NT2/D1 (cell line): ENCODE measurements around the gene SLC36A4.
"Not testable (repeated sequence)": the region's sequence is repeated elsewhere in the genome, so short reads cannot be mapped to it uniquely, and the experiment has no call there.

Source experiments
- DNase-seq: peaks from one replicate; pipeline ENCODE4 v3.0.0-alpha.2; 2011; ENCODE audit warnings: low read depth, low spot score
- H3K27me3 ChIP-seq: 2 replicates; pipeline ENCODE4 v1.6.0; 2011; ENCODE audit warnings: mild to moderate bottlenecking; ENCODE audit not compliant: insufficient read length, insufficient read depth
- H3K36me3 ChIP-seq: 2 replicates; pipeline ENCODE4 v1.6.1; 2011; ENCODE audit warnings: mild to moderate bottlenecking, low read length, mixed read lengths; ENCODE audit not compliant: insufficient read depth, insufficient read length
- H3K4me1 ChIP-seq: 2 replicates; pipeline ENCODE4 v1.5.1; 2011; ENCODE audit not compliant: insufficient read depth, insufficient read length
- H3K4me3 ChIP-seq: 2 replicates; pipeline ENCODE4 v1.5.1; 2011; ENCODE audit warnings: low read depth; ENCODE audit not compliant: insufficient read length
- H3K9ac ChIP-seq: 2 replicates; pipeline ENCODE4 v1.6.0; 2011; ENCODE audit warnings: low read depth; ENCODE audit not compliant: insufficient read length
- H3K9me3 ChIP-seq: 2 replicates; pipeline ENCODE4 v1.5.1; 2011; ENCODE audit warnings: mild to moderate bottlenecking, low read length; ENCODE audit not compliant: insufficient read depth
- SUZ12 ChIP-seq: IDR thresholded peaks from 2 replicates; pipeline ENCODE4 v1.6.1; 2011; ENCODE audit not compliant: insufficient read length, insufficient read depth; ENCODE audit errors: extremely low read depth
- YY1 ChIP-seq: IDR thresholded peaks from 2 replicates; pipeline ENCODE4 v1.6.1; 2011; ENCODE audit not compliant: insufficient read length, insufficient read depth
- ZNF274 ChIP-seq: IDR thresholded peaks from 2 replicates; pipeline ENCODE4 v1.6.1; 2011; ENCODE audit warnings: mild to moderate bottlenecking, low read depth, low read length

SLC36A4 gene

GRCh38 chr11:93197380-93198214 is at the start of gene SLC36A4:
Gene SLC36A4 (minus strand): TSS chr11:93197991. CDS start chr11:93197832, 159 bp downstream.
- H3K36me3 ChIP-seq, result no peaks in the 10 kb centered on the region
- no peaks in the 10 kb centered on the region for H3K27me3 ChIP-seq
- peak; percentile 72 for DNase-seq
- TF ChIP-seq YY1, result no peak
- TF ChIP-seq SUZ12, result no peak
- no peak for TF ChIP-seq ZNF274
- peak within 1 kb of the TSS; percentile 92 for H3K9ac ChIP-seq
- no peaks in the 10 kb centered on the region for H3K4me1 ChIP-seq
- no peaks in the 10 kb centered on the region for H3K9me3 ChIP-seq
- H3K4me3 ChIP-seq, result peak within 1 kb of the TSS; percentile 76

GRCh38 chr11:93246790-93247189 is 49.0 kb upstream of the SLC36A4 start:
- H3K4me1 ChIP-seq, H3K4me3 ChIP-seq, DNase-seq, H3K9ac ChIP-seq, H3K9me3 ChIP-seq, H3K27me3 ChIP-seq, H3K36me3 ChIP-seq: not testable (repeated sequence)

- H3K36me3 ChIP-seq, result no peaks in the 10 kb centered on the region
- no peaks in the 10 kb centered on the region for H3K27me3 ChIP-seq
- no peak overlapping the region for H3K4me3 ChIP-seq
- H3K9me3 ChIP-seq, result no peaks in the 10 kb centered on the region
- DNase-seq, result no peak
- no peaks in the 10 kb centered on the region for H3K4me1 ChIP-seq
- H3K9ac ChIP-seq, result no peak overlapping the region
- TF ChIP-seq SUZ12, result no peak
- TF ChIP-seq ZNF274, result no peak
- no peak for TF ChIP-seq YY1
These were observed 46.2 kb upstream of the SLC36A4 start for GRCh38 chr11:93244018-93244417.

GRCh38 chr11:93239966-93240365 is 42.2 kb upstream of the SLC36A4 start:
- Histone ChIP-seq H3K9me3 (no peaks in the 10 kb centered on the region), H3K9ac (no peak overlapping the region), H3K36me3 (no peaks in the 10 kb centered on the region), H3K27me3 (no peaks in the 10 kb centered on the region), H3K4me3 (no peak overlapping the region), H3K4me1 (no peaks in the 10 kb centered on the region)
- TF ChIP-seq ZNF274, result no peak
- no peak for DNase-seq

GRCh38 chr11:93238956-93239355 is 41.2 kb upstream of the SLC36A4 start:
- no peaks in the 10 kb centered on the region for H3K36me3 ChIP-seq
- no peak overlapping the region for H3K4me3 ChIP-seq
- no peak overlapping the region for H3K9ac ChIP-seq
- DNase-seq, result no peak
- no peaks in the 10 kb centered on the region for H3K9me3 ChIP-seq
- TF ChIP-seq YY1 (no peak), ZNF274 (no peak)
- H3K4me1 ChIP-seq, result no peaks in the 10 kb centered on the region
- no peaks in the 10 kb centered on the region for H3K27me3 ChIP-seq

- H3K27me3 ChIP-seq, result no peaks in the 10 kb centered on the region
- no peaks in the 10 kb centered on the region for H3K4me1 ChIP-seq
These were observed 39.2 kb upstream of the SLC36A4 start for GRCh38 chr11:93236741-93237675.

GRCh38 chr11:93234602-93235207 is 36.9 kb upstream of the SLC36A4 start:
- Histone ChIP-seq H3K9ac (no peak overlapping the region), H3K36me3 (no peaks in the 10 kb centered on the region), H3K9me3 (no peaks in the 10 kb centered on the region), H3K27me3 (no peaks in the 10 kb centered on the region), H3K4me1 (no peaks in the 10 kb centered on the region), H3K4me3 (no peak overlapping the region)
- TF ChIP-seq SUZ12, result no peak
- TF ChIP-seq YY1, result no peak
- TF ChIP-seq ZNF274, result no peak
- DNase-seq, result peak; percentile 77

More at GRCh38 chr11:93236741-93237675, 39.2 kb upstream of the SLC36A4 start:
- Histone ChIP-seq H3K9ac (no peak overlapping the region), H3K36me3 (no peaks in the 10 kb centered on the region), H3K9me3 (no peaks in the 10 kb centered on the region), H3K4me3 (no peak overlapping the region)
- DNase-seq, result peak; percentile 36
- no peak for TF ChIP-seq YY1
- TF ChIP-seq ZNF274, result no peak
- TF ChIP-seq SUZ12, result no peak
